HG03139 (cell line): ENCODE measurements around the gene MFSD1.

ENCODE experiments used
- ATAC-seq: cut with Tn5 transposase; IDR thresholded peaks from one replicate; pipeline ENCODE4 v1.9.1; 2021; ENCODE audit not compliant: unreplicated experiment

The MFSD1 gene

GRCh38 chr3:158864492-158864891 is 62.6 kb downstream of the MFSD1 start:
- no peak for ATAC-seq

- no peak for ATAC-seq
Measured at GRCh38 chr3:158875700-158876099, 73.8 kb downstream of the MFSD1 start.
